Measurements from ENCODE around the gene GLUD1.
"Not testable (repeated sequence)": the region's sequence is repeated elsewhere in the genome, so short reads cannot be mapped to it uniquely, and the experiment has no call there.

GLUD1 gene

GRCh38 chr10:87085537-87085936 lies 9.1 kb downstream of the GLUD1 start:
- Histone ChIP-seq H3K27me3 (replicated peaks; ENCODE audit: control insufficient read depth, insufficient read depth, low read length) (no peaks in the 10 kb centered on the region), H3K9me3 (ENCODE audit: control insufficient read depth, low read length) (no peaks in the 10 kb centered on the region), H3K36me3 (ENCODE audit: control insufficient read depth, insufficient read depth, low read length, severe bottlenecking) (peaks cover 5% of the 10 kb centered on the region), H3K4me1 (ENCODE audit: control insufficient read depth, insufficient read depth, low read length) (peaks cover 40% of the 10 kb centered on the region), H3K9ac (ENCODE audit: low read length) (no peak overlapping the region), H3K4me3 (ENCODE audit: low read length) (no peak overlapping the region)
- DNase-seq (ENCODE audit: low read depth): no peak

DNA sequence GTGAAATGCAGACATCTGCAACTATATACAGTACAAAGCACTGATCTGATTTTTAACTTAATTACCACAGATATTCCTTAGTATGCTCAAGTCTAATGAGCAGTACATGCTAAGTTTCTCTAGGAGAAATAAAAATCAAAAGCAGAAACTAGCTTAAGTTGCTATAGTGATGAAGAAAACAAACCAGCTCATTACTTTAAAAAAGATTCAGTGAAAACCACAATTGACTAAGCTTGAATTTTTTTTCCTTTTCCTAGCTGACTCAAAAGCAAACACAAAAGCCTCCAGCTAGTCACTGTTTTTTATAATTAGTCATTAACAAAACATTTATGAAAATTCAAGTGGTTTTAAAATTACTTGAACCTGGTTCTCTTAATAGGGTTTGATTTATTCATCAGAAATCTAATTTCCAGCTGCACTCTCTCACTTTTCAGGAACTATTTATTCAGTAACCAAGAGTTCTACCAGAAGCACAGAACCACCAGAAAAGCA lies 10.3 kb downstream of the GLUD1 start:
- peak; percentile 77 for DNase-seq (ENCODE audit: low read depth)

GRCh38 chr10:87083576-87084290 lies 10.9 kb downstream of the GLUD1 start:
- not testable (repeated sequence) for H3K36me3 ChIP-seq (ENCODE audit: control insufficient read depth, insufficient read depth, low read length, severe bottlenecking); H3K9ac ChIP-seq (ENCODE audit: low read length); H3K9me3 ChIP-seq (ENCODE audit: control insufficient read depth, low read length); H3K27me3 ChIP-seq (replicated peaks; ENCODE audit: control insufficient read depth, insufficient read depth, low read length)
- DNase-seq (ENCODE audit: low read depth): peak; percentile 71
- peak overlapping the region; percentile 37 for H3K4me3 ChIP-seq (ENCODE audit: low read length)
- H3K4me1 ChIP-seq (ENCODE audit: control insufficient read depth, insufficient read depth, low read length): peaks cover 31% of the 10 kb centered on the region

More for the DNA sequence above, 10.3 kb downstream of the GLUD1 start:
- Histone ChIP-seq H3K4me3 (ENCODE audit: low read length) (peak overlapping the region; percentile 37), H3K4me1 (ENCODE audit: control insufficient read depth, insufficient read depth, low read length) (peaks cover 31% of the 10 kb centered on the region), H3K9ac (ENCODE audit: low read length) (peak overlapping the region; percentile 3)
- H3K27me3 ChIP-seq (replicated peaks; ENCODE audit: control insufficient read depth, insufficient read depth, low read length); H3K9me3 ChIP-seq (ENCODE audit: control insufficient read depth, low read length); H3K36me3 ChIP-seq (ENCODE audit: control insufficient read depth, insufficient read depth, low read length, severe bottlenecking): not testable (repeated sequence)

GRCh38 chr10:87082219-87082618 lies 12.4 kb downstream of the GLUD1 start:
- H3K36me3 ChIP-seq (ENCODE audit: control insufficient read depth, insufficient read depth, low read length, severe bottlenecking); H3K27me3 ChIP-seq (replicated peaks; ENCODE audit: control insufficient read depth, insufficient read depth, low read length); H3K9me3 ChIP-seq (ENCODE audit: control insufficient read depth, low read length): not testable (repeated sequence)
- Histone ChIP-seq H3K4me1 (ENCODE audit: control insufficient read depth, insufficient read depth, low read length) (peaks cover 31% of the 10 kb centered on the region), H3K9ac (ENCODE audit: low read length) (peak overlapping the region; percentile 71), H3K4me3 (ENCODE audit: low read length) (peak overlapping the region; percentile 18)
- DNase-seq (ENCODE audit: low read depth): peak; percentile 84

- not testable (repeated sequence) for H3K27me3 ChIP-seq (replicated peaks; ENCODE audit: control insufficient read depth, insufficient read depth, low read length); H3K4me3 ChIP-seq (ENCODE audit: low read length); H3K9me3 ChIP-seq (ENCODE audit: control insufficient read depth, low read length); DNase-seq (ENCODE audit: low read depth); H3K36me3 ChIP-seq (ENCODE audit: control insufficient read depth, insufficient read depth, low read length, severe bottlenecking)
- peaks cover 31% of the 10 kb centered on the region for H3K4me1 ChIP-seq (ENCODE audit: control insufficient read depth, insufficient read depth, low read length)
- H3K9ac ChIP-seq (ENCODE audit: low read length): peak overlapping the region; percentile 71
Observed at GRCh38 chr10:87081574-87081973, 13.1 kb downstream of the GLUD1 start.

- not testable (repeated sequence) for H3K9ac ChIP-seq (ENCODE audit: low read length); H3K4me3 ChIP-seq (ENCODE audit: low read length); DNase-seq (ENCODE audit: low read depth); H3K27me3 ChIP-seq (replicated peaks; ENCODE audit: control insufficient read depth, insufficient read depth, low read length); H3K36me3 ChIP-seq (ENCODE audit: control insufficient read depth, insufficient read depth, low read length, severe bottlenecking); H3K9me3 ChIP-seq (ENCODE audit: control insufficient read depth, low read length)
- H3K4me1 ChIP-seq (ENCODE audit: control insufficient read depth, insufficient read depth, low read length): peaks cover 31% of the 10 kb centered on the region
Observed at GRCh38 chr10:87080621-87081020, 14.0 kb downstream of the GLUD1 start.

DNA sequence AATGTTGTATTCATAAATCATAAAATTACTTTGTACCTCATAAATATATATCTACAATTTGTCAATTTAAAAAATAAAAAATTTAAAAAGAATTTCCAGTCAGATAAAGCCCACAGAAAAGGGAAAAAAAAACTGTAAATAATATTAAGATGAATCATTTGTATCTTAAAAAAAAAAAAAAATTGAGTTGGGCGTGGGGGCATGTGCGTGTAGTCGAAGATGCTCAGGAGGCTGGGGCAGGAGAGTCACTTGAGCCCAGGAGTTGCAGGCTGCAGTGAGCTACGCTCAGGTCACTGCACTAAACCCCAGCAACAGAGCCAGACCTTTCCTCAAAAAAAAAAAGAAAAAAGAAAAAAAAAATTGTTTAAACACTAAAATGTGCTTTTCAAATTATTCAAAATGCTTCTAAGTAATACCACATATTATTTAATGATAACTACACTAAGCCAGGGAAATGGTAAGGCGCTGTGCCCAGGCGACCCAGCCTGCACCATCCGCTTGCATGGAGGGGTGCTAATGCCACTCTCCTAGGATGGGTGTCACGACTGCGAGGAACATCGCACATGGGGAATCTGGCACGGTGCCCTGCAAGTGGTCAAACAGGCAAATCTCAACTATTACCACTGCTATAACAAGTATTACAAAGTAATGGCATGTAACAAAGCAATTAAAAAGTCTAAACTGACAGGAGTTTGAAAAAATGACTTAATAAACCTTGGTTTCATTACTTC lies 15.4 kb downstream of the GLUD1 start:
- H3K27me3 ChIP-seq (replicated peaks; ENCODE audit: control insufficient read depth, insufficient read depth, low read length): no peaks in the 10 kb centered on the region
- peaks cover 23% of the 10 kb centered on the region for H3K4me1 ChIP-seq (ENCODE audit: control insufficient read depth, insufficient read depth, low read length)
- no peak overlapping the region for H3K4me3 ChIP-seq (ENCODE audit: low read length)
- H3K36me3 ChIP-seq (ENCODE audit: control insufficient read depth, insufficient read depth, low read length, severe bottlenecking): no peaks in the 10 kb centered on the region
- H3K9ac ChIP-seq (ENCODE audit: low read length): no peak overlapping the region
- DNase-seq (ENCODE audit: low read depth): no peak
- H3K9me3 ChIP-seq (ENCODE audit: control insufficient read depth, low read length): no peaks in the 10 kb centered on the region

DNA sequence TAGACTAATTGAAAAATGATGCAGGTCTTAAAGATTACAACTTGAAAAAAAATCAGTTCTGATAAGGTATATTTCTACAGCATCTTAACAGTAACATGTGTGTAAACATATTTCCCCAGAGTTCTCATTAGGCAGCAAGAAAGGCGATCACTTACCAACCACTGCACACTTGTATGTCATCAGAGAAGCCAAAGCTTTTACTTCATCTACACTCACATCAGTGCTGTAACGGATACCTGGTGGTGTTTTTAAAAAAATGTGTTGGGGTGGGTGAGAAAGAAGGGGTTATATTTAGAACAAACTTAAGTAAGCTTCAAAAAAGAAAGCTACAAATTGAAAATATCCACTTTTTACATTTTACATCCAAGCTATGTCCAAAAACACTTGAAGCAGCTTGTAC lies 18.2 kb downstream of the GLUD1 start:
- not testable (repeated sequence) for H3K9me3 ChIP-seq (ENCODE audit: control insufficient read depth, low read length); H3K27me3 ChIP-seq (replicated peaks; ENCODE audit: control insufficient read depth, insufficient read depth, low read length); H3K9ac ChIP-seq (ENCODE audit: low read length); H3K4me3 ChIP-seq (ENCODE audit: low read length); H3K4me1 ChIP-seq (ENCODE audit: control insufficient read depth, insufficient read depth, low read length); DNase-seq (ENCODE audit: low read depth)
- H3K36me3 ChIP-seq (ENCODE audit: control insufficient read depth, insufficient read depth, low read length, severe bottlenecking): peaks cover 28% of the 10 kb centered on the region

GRCh38 chr10:87072449-87072848 lies 22.2 kb downstream of the GLUD1 start:
- no peak for DNase-seq (ENCODE audit: low read depth)
- H3K9me3 ChIP-seq (ENCODE audit: control insufficient read depth, low read length): no peaks in the 10 kb centered on the region
- H3K9ac ChIP-seq (ENCODE audit: low read length): no peak overlapping the region
- no peaks in the 10 kb centered on the region for H3K27me3 ChIP-seq (replicated peaks; ENCODE audit: control insufficient read depth, insufficient read depth, low read length)
- H3K36me3 ChIP-seq (ENCODE audit: control insufficient read depth, insufficient read depth, low read length, severe bottlenecking): peaks cover 60% of the 10 kb centered on the region
- no peaks in the 10 kb centered on the region for H3K4me1 ChIP-seq (ENCODE audit: control insufficient read depth, insufficient read depth, low read length)
- H3K4me3 ChIP-seq (ENCODE audit: low read length): no peak overlapping the region

GRCh38 chr10:87068281-87068680 lies 26.4 kb downstream of the GLUD1 start:
- Histone ChIP-seq H3K4me3 (ENCODE audit: low read length) (no peak overlapping the region), H3K4me1 (ENCODE audit: control insufficient read depth, insufficient read depth, low read length) (no peaks in the 10 kb centered on the region), H3K9me3 (ENCODE audit: control insufficient read depth, low read length) (no peaks in the 10 kb centered on the region), H3K36me3 (ENCODE audit: control insufficient read depth, insufficient read depth, low read length, severe bottlenecking) (peaks cover 91% of the 10 kb centered on the region), H3K9ac (ENCODE audit: low read length) (no peak overlapping the region), H3K27me3 (replicated peaks; ENCODE audit: control insufficient read depth, insufficient read depth, low read length) (no peaks in the 10 kb centered on the region)
- DNase-seq (ENCODE audit: low read depth): no peak

- no peak for DNase-seq (ENCODE audit: low read depth)
- Histone ChIP-seq H3K36me3 (ENCODE audit: control insufficient read depth, insufficient read depth, low read length, severe bottlenecking) (peaks cover 91% of the 10 kb centered on the region), H3K9ac (ENCODE audit: low read length) (no peak overlapping the region), H3K4me1 (ENCODE audit: control insufficient read depth, insufficient read depth, low read length) (no peaks in the 10 kb centered on the region), H3K4me3 (ENCODE audit: low read length) (no peak overlapping the region), H3K27me3 (replicated peaks; ENCODE audit: control insufficient read depth, insufficient read depth, low read length) (no peaks in the 10 kb centered on the region), H3K9me3 (ENCODE audit: control insufficient read depth, low read length) (no peaks in the 10 kb centered on the region)
Observed at GRCh38 chr10:87066865-87067264, 27.8 kb downstream of the GLUD1 start.
